Effector memory CD4-positive, alpha-beta T cell (primary cell): ENCODE results near the gene CISTR.
A peak's percentile ranks its signal among the peaks of the same experiment; 100 is the strongest.

Experiments
- DNase-seq, 3 donors: peaks; one replicate each; pipeline ENCODE4 v3.0.0-alpha.2; 2020
- H3K27ac ChIP-seq: 2 replicates; pipeline ENCODE4 v1.7.0; 2013; ENCODE audit warnings: mild to moderate bottlenecking, low read length, moderate library complexity; ENCODE audit not compliant: insufficient read depth, poor library complexity, severe bottlenecking
- H3K27me3 ChIP-seq: replicated peaks from 2 replicates; pipeline ENCODE4 v1.7.0; 2013; ENCODE audit warnings: mild to moderate bottlenecking, low read length; ENCODE audit not compliant: insufficient read depth, control insufficient read depth, poor library complexity, severe bottlenecking
- H3K36me3 ChIP-seq: 2 replicates; pipeline ENCODE4 v1.7.0; 2013; ENCODE audit warnings: mild to moderate bottlenecking, low read length, moderate library complexity; ENCODE audit not compliant: control insufficient read depth, insufficient read depth
- H3K4me1 ChIP-seq: 2 replicates; pipeline ENCODE4 v1.7.0; 2013; ENCODE audit warnings: low read length, mild to moderate bottlenecking; ENCODE audit not compliant: control insufficient read depth, insufficient read depth, poor library complexity, severe bottlenecking
- H3K4me3 ChIP-seq: 2 replicates; pipeline ENCODE4 v1.7.0; 2013; ENCODE audit warnings: low read length, low read depth, mild to moderate bottlenecking; ENCODE audit not compliant: insufficient read depth, poor library complexity, severe bottlenecking
- H3K9me3 ChIP-seq: 2 replicates; pipeline ENCODE4 v1.7.0; 2013; ENCODE audit warnings: mild to moderate bottlenecking, low read length, moderate library complexity; ENCODE audit not compliant: control insufficient read depth

Gene CISTR

DNA sequence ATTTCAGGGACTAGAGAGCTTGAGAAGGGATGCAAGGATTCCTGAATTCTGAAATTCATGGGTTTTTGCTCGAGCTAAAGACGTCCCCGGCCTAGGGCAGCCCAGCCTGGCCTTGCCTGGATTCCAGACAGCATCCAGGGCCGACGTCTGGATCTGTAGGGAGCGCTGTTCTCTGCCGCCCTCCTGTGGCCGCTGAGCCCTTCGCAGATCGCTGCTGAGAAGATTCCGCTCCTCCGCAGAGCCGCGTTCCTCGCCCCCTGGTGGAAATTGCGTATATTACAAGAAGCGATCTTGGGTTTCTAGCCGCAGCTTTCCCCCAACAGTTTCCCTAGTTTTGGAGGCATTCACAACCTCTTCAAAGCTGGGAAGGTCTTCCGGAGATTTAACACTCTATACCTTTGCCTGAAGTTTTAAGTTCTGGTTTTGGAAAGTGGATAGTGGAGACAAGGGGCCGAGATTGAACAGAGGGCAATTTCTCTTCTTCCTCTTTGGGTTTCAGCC is 5.1 kb downstream of the CISTR start:
- Histone ChIP-seq H3K9me3 (no peaks in the 10 kb centered on the region), H3K27me3 (peaks cover 23% of the 10 kb centered on the region), H3K4me3 (no peak overlapping the region), H3K27ac (no peak overlapping the region), H3K4me1 (peaks cover 25% of the 10 kb centered on the region), H3K36me3 (no peaks in the 10 kb centered on the region)
- DNase-seq, result peak; percentile 73 to 83 (median 77)

DNA sequence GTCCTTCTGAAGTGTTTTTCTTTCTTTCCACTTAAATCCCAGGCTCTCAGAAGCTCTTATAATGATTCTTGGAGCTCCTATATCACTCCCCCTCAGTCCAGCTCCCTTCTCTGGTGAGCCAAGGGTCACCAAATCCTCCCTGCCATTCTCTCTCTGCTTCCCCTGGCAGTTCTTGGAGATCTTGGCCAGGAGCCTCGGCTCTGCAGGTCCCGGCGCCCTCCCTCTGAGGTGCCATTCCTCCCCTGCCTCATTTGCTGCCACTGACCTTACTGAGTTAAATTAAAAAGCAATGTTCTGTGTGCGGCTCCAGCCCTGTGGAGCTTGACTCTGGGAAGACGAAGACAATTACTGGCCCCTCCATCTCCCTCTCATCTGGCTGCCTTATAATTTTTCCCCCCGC is 7.0 kb downstream of the CISTR start:
- peaks cover 19% of the 10 kb centered on the region for H3K4me1 ChIP-seq
- no peaks in the 10 kb centered on the region for H3K9me3 ChIP-seq
- no peak overlapping the region for H3K4me3 ChIP-seq
- H3K36me3 ChIP-seq, result no peaks in the 10 kb centered on the region
- H3K27ac ChIP-seq, result no peak overlapping the region
- DNase-seq, result no peak
- H3K27me3 ChIP-seq, result peaks cover 28% of the 10 kb centered on the region

DNA sequence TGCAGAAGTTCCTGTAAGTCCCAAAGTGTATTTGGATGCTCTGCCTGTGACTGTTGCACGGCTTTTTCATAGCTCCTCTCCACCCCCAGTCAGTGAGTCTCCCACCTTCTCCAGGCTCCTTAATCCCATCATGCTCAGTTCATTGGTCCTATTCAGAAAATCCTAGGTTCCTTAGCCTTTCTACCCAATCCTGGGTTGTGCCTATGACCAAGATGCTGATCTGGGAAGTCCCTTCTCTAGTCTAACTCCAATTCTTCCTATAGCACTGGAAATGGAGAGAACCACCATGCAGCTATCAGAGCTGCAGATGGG is 7.7 kb downstream of the CISTR start:
- H3K4me1 ChIP-seq, result peaks cover 24% of the 10 kb centered on the region
- no peak overlapping the region for H3K4me3 ChIP-seq
- no peaks in the 10 kb centered on the region for H3K9me3 ChIP-seq
- no peaks in the 10 kb centered on the region for H3K36me3 ChIP-seq
- DNase-seq, result no peak
- H3K27ac ChIP-seq, result no peak overlapping the region
- H3K27me3 ChIP-seq, result peaks cover 33% of the 10 kb centered on the region

DNA sequence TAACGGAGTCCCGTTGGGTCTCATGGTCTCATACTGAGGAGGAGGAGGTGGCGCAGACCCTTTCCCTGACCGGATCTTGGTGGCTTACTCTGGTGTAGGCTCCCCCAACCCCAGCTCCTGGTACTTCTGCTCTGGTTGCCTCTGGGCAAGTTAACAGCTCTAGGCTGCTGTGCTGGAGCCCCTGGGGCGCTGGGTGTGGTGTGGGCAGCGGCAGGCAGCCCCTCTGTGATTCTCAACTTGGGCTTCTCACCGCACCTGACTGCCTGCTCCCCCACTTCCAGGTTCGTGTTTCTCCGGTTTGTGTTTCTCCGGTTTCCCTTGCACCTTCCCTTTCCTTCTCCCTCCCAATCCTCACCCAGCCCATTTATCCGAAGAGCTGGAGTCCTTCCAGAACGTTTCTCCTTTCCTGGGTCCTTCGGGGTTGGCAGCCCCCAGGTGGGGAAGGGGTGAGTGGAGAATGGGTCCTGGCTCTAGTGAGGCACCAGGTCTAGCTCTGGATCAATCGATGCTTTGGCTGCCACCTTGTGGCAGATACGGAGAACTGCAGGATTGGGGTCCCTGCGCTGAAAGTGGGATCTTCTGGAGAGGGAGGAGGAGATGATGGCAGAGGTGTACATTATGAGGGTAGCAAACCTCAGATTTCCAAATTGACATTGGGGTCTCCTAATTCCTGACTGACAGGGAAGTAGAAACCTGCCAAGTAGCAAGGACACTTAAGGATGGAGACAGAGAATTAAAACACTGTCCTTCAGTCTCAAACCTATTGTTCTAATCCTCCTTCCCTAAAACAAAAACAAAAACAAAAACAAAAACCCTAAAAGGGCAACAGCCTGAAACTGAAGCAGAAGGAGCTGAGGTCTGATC is 8.3 kb downstream of the CISTR start:
- Histone ChIP-seq H3K4me1 (peaks cover 30% of the 10 kb centered on the region), H3K27me3 (peaks cover 37% of the 10 kb centered on the region), H3K4me3 (no peak overlapping the region)

DNA sequence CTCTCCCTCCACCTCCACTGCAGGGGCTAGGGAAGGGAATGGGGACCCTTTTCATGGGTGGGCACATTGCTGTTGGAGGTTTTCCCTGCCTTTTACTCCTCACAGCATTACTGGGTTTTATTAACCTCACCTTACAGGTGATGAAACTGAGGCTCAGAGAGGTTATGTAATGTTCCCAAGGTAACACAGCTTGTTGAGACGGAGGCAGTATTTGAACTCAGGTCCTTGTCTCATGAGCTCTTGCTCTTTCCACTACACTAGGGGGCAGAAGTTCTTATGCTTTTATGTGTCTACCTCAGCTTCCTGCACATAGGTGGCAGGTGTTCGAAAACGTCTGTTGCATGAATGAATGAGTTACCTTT is 11.7 kb downstream of the CISTR start:
- H3K36me3 ChIP-seq, result no peaks in the 10 kb centered on the region
- peaks cover 19% of the 10 kb centered on the region for H3K4me1 ChIP-seq
- H3K9me3 ChIP-seq, result no peaks in the 10 kb centered on the region
- peaks cover 22% of the 10 kb centered on the region for H3K27me3 ChIP-seq
- H3K4me3 ChIP-seq, result no peak overlapping the region
- H3K27ac ChIP-seq, result no peak overlapping the region
- DNase-seq, result no peak

More for the DNA sequence above, 8.3 kb downstream of the CISTR start:
- no peaks in the 10 kb centered on the region for H3K36me3 ChIP-seq
- H3K27ac ChIP-seq, result no peak overlapping the region
- H3K9me3 ChIP-seq, result no peaks in the 10 kb centered on the region
- peak; percentile 39 to 49 (median 41) for DNase-seq

DNA sequence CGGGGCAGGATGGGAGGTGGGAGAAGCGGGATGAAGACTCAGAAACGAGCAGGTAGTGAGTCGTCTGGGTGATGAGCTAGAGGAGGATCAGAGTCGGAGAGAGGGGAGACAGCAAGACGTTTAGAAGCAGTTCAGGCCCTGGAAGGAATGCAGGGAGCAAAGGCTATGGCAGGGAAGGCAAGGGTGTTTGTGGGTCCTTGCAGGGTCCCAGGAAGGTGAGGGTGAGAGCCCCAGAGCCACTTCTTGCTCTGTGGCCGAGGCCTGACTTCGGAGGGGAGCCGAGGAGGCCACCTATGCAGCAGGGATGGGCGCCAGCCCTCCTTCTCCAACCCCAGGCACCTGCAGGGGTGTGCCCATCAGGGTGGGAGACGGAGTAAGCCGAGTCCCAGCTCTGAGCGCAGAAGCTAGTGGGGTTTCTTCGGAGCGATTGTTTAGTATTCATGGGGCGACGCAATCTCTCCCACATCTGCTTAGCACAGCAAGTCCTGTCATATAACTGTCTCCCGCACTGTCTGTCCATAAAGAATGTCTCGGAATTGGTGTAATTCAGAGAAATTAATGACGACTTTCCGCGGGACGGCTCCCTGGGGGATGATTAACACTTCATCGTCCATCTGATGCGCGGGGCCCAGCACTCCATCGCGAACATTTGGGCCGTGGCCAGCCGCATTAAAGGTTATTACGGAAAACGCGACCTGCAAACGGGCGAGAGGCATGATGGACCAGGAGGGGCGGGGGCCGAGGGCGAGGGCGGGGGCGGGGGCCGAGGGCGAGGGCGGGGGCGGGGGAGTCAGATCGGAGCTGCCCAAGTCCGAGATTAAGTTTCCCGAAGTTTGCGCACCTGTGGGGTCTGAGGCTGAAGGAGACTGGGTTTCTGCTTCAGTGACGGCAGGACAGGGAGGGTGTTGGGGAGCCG is 12.3 kb downstream of the CISTR start:
- Histone ChIP-seq H3K9me3 (no peaks in the 10 kb centered on the region), H3K27ac (no peak overlapping the region), H3K27me3 (peaks cover 22% of the 10 kb centered on the region), H3K4me1 (peaks cover 19% of the 10 kb centered on the region), H3K4me3 (peak overlapping the region; percentile 41), H3K36me3 (no peaks in the 10 kb centered on the region)
- no peak for DNase-seq

DNA sequence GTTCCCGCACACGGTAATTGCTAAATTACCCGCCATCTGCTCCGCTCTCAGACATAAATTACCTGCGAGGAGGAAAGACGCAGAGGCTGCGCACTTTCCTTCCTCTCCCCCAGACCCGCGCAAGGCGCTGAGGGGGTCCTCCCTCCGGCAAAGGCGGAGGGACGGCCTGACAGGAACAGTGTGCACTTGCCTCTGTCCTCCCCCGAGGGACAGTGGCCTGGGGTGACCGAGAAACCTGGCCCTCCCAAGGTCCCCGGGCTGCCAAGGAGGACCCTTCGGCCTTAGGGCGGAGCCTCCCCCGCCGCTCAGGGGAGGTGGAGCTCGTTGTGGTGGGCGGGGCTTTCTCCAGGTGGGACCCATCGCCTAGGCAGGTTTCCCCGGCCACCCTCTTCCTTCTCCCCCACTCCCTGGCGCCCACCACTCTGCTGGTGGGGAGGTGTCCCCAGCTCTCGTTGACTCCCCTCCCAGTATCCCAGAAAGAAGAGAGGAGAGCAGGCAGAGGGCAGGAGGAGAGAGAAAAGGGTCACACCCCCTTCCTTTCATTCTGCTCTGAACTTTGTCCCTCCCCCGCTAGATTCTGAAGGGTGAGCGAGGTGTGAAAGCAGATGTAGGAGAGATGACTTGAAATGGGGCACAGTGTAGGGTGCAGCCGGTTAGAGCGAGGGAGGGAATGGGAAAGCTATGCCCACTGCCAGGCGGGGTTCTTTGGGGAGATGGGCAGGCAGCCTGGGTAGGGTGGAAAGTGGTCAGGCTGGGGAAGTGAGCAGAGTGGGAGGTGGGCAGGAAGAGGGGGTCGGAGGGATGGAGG is 13.2 kb downstream of the CISTR start:
- peaks cover 19% of the 10 kb centered on the region for H3K4me1 ChIP-seq
- DNase-seq, result peak; percentile 23 to 39 (median 30)
- H3K27me3 ChIP-seq, result peaks cover 22% of the 10 kb centered on the region
- peak overlapping the region; percentile 41 for H3K4me3 ChIP-seq
- no peaks in the 10 kb centered on the region for H3K36me3 ChIP-seq
- H3K9me3 ChIP-seq, result no peaks in the 10 kb centered on the region
- no peak overlapping the region for H3K27ac ChIP-seq

DNA sequence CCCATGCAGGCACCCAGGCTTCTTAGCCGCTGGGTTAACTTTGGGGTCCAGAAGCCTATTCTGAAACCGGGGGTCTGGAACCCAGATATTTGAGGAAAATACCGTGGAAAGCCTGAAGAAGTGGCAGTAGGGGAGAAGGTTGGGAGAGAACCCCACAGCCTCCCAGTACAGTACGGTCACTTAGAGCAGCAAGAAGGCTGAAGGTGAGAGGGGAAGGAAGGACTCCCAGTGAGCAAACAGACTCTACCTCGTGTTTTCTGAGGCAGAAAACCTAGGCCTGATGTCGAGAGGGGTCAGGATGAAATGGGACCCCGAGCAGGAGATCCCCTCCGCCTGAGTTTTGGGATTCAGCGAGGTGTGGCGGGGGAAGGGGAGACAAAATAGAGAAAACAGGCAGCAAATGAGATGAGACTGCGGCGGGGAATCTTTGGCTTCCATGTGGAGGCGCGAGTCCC is 13.8 kb downstream of the CISTR start:
- Histone ChIP-seq H3K4me1 (peaks cover 19% of the 10 kb centered on the region), H3K9me3 (no peaks in the 10 kb centered on the region), H3K36me3 (no peaks in the 10 kb centered on the region), H3K27ac (no peak overlapping the region), H3K27me3 (peaks cover 16% of the 10 kb centered on the region), H3K4me3 (peak overlapping the region; percentile 41)
- DNase-seq, result no peak

DNA sequence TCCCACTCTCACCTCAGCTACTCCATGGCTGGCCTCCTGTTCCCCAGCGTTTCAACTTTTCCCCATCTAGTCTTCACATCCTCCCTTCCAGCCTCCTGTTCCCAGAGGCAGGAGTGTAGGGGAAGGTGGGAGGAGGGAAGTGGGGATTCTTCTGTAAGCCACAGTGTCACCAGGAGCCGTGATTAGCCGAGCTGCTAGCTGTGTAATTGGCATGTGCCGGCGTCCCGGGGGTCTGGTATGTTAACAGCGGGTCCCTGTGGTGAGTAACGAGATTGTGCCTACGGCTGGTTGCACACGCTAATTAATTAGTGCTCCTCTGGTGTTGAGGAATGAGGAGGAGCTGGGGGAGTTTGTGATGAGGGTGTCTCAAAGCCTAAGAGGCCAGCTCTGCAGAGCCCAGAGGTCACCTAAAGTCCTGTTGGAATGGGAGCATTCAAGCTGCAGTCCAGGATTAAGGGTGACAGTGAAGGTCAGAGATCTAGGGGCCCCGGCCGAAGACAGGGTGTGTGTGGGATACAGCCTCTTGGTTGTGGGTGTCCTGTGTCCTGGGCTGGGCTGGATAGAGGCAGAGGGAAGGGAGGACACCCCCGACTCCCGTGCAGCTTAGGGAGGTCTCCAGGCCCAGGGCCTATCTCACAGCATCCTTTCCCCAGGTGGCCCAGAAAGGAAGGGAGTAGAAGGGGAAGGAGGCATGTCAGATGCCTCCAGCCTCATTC is 14.5 kb downstream of the CISTR start:
- Histone ChIP-seq H3K36me3 (no peaks in the 10 kb centered on the region), H3K9me3 (no peaks in the 10 kb centered on the region), H3K27ac (no peak overlapping the region), H3K27me3 (peaks cover 16% of the 10 kb centered on the region), H3K4me3 (no peak overlapping the region), H3K4me1 (peaks cover 19% of the 10 kb centered on the region)
- no peak for DNase-seq
